Neural progenitor cell (in vitro differentiated cells): ENCODE measurements around the gene CAPZA1. TPM values are rescaled to one million over a fixed set of nuclear protein-coding genes. Genes with fewer than 3 reads are reported as not detected.

Source experiments
- DNase-seq: peaks from one replicate; pipeline ENCODE4 v3.0.0-alpha.2; 2016; ENCODE audit warnings: low spot score
- H2AFZ ChIP-seq: fragments of 200-600 bp; sonication (generic); replicated peaks from 2 replicates; pipeline ENCODE4 v1.6.1; 2016; ENCODE audit warnings: antibody characterized with exemption
- H3F3A ChIP-seq: fragments of 200-600 bp; sonication (generic); 2 replicates; pipeline ENCODE4 v1.6.1; 2016; ENCODE audit warnings: antibody characterized with exemption, low read depth
- H3K27ac ChIP-seq: fragments of 200-600 bp; sonication (generic); 2 replicates; pipeline ENCODE4 v1.5.1; 2016; ENCODE audit warnings: mild to moderate bottlenecking
- H3K27me3 ChIP-seq: fragments of 200-600 bp; sonication (generic); 2 replicates; pipeline ENCODE4 v1.6.1; 2016; ENCODE audit warnings: mild to moderate bottlenecking, moderate library complexity
- H3K36me3 ChIP-seq: fragments of 200-600 bp; sonication (generic); 2 replicates; pipeline ENCODE4 v1.5.1; 2016
- H3K4me1 ChIP-seq: fragments of 200-600 bp; sonication (generic); 2 replicates; pipeline ENCODE4 v1.6.1; 2016; ENCODE audit warnings: mixed run types
- H3K4me2 ChIP-seq: fragments of 200-600 bp; sonication (generic); 2 replicates; pipeline ENCODE4 v1.6.1; 2016
- H3K4me3 ChIP-seq: fragments of 200-600 bp; sonication (generic); 2 replicates; pipeline ENCODE4 v1.5.1; 2016
- H3K79me2 ChIP-seq: fragments of 200-600 bp; sonication (generic); 2 replicates; pipeline ENCODE4 v1.6.1; 2016; ENCODE audit warnings: low read depth
- H3K9ac ChIP-seq: fragments of 200-600 bp; sonication (generic); 2 replicates; pipeline ENCODE4 v1.6.1; 2016
- H3K9me3 ChIP-seq: fragments of 200-600 bp; sonication (generic); 2 replicates; pipeline ENCODE4 v1.5.1; 2016; ENCODE audit warnings: low read depth
- H4K20me1 ChIP-seq: fragments of 200-600 bp; sonication (generic); 2 replicates; pipeline ENCODE4 v1.6.1; 2016; ENCODE audit warnings: low read depth
- H3K27ac Mint-ChIP-seq: 3 replicates; pipeline ENCODE4 v1.8.0; 2021; ENCODE audit warnings: mixed read lengths
- H3K27me3 Mint-ChIP-seq: 2 replicates; pipeline ENCODE4 v1.8.0; 2022; ENCODE audit warnings: low read depth, mild to moderate bottlenecking, inconsistent platforms, moderate library complexity, mixed read lengths; ENCODE audit not compliant: insufficient read depth
- H3K36me3 Mint-ChIP-seq: 3 replicates; pipeline ENCODE4 v1.8.0; 2021; ENCODE audit warnings: mixed read lengths
- H3K4me1 Mint-ChIP-seq: 3 replicates; pipeline ENCODE4 v1.8.0; 2021; ENCODE audit warnings: mixed read lengths
- H3K4me3 Mint-ChIP-seq: 3 replicates; pipeline ENCODE4 v1.8.0; 2021; ENCODE audit warnings: mild to moderate bottlenecking, moderate library complexity, mixed read lengths
- H3K9me3 Mint-ChIP-seq: 3 replicates; pipeline ENCODE4 v1.8.0; 2020; ENCODE audit warnings: mixed read lengths
- CTCF ChIP-seq: fragments of 200-600 bp; sonication (generic); IDR thresholded peaks from 2 replicates; pipeline ENCODE4 v1.5.1; 2017; ENCODE audit warnings: antibody characterized with exemption, mild to moderate bottlenecking
- EZH2 ChIP-seq: fragments of 200-600 bp; sonication (generic); IDR thresholded peaks from 2 replicates; pipeline ENCODE4 v1.6.1; 2017; ENCODE audit warnings: antibody characterized with exemption, mild to moderate bottlenecking, moderate library complexity
- EZH2phosphoT487 ChIP-seq: fragments of 200-600 bp; sonication (generic); IDR thresholded peaks from 2 replicates; pipeline ENCODE4 v1.6.1; 2017; ENCODE audit warnings: antibody characterized with exemption
- total RNA-seq: library from RNA; depleted of rRNA; stranded (reverse); fragments of >200 nt; gene quantifications from 2 replicates; pipeline ENCODE4 v1.2.3, GENCODE V29; 2015; ENCODE audit warnings: low replicate concordance

The CAPZA1 gene
- total RNA-seq, 1 donor from 2014 or later, result 218 TPM

DNA sequence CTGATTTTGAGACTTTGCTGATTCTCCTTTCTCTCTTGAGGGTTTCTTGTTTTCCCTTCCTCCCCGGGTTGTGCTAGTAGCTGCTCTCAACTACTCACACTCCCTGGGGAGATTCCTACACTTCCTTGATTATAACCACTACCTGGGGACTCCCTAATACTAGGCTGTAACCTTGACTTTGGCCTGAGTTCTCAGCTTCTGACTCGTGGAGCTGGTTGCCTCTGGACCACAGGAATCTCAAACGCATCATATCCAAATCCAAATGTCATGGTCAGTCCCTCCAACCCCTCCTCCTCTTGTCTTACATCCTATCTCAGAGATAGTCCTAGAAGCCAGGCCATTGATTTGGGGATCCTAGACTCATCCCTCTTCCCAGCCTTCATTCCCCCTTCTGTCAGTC, 66.8 kb downstream of the CAPZA1 start:
- Mint-ChIP-seq H3K4me1 (no peaks in the 10 kb centered on the region), H3K9me3 (no peaks in the 10 kb centered on the region), H3K27me3 (no peaks in the 10 kb centered on the region), H3K27ac (no peak overlapping the region), H3K4me3 (no peak overlapping the region), H3K36me3 (peaks cover 21% of the 10 kb centered on the region)
- no peak for DNase-seq
- no peaks in the 10 kb centered on the region for H3F3A ChIP-seq
- H3K27me3 ChIP-seq, result no peaks in the 10 kb centered on the region
- no peaks in the 10 kb centered on the region for H3K9me3 ChIP-seq
- H3K9ac ChIP-seq, result no peak overlapping the region
- no peak overlapping the region for H2AFZ ChIP-seq
- TF ChIP-seq CTCF, result no peak
- TF ChIP-seq EZH2phosphoT487, result no peak
- TF ChIP-seq EZH2, result no peak
- H3K79me2 ChIP-seq, result peaks cover 5% of the 10 kb centered on the region
- H3K27ac ChIP-seq, result no peak overlapping the region
- no peak overlapping the region for H3K4me3 ChIP-seq
- H3K4me1 ChIP-seq, result no peaks in the 10 kb centered on the region
- no peak overlapping the region for H3K4me2 ChIP-seq
- H3K36me3 ChIP-seq, result no peaks in the 10 kb centered on the region
- peaks cover 14% of the 10 kb centered on the region for H4K20me1 ChIP-seq

DNA sequence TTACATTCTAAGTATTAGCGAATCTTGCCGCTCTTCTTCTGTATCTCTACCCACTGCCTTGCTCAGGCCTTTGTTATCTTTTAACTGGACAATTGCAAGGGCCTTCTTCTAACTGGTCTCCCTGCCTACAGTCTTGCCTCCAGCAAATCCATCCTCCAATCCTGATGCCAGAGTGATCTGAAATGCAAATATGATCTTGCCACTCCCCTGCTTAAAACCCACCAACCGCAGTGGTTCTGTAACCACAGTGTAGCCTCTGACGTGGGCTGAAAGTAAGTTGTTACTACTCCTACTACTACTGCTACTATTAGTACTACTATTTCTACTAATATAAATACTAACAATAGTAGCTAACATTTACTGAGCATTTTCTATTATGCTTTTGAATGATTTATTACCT, 67.2 kb downstream of the CAPZA1 start:
- Histone ChIP-seq H3K9ac (no peak overlapping the region), H3K36me3 (no peaks in the 10 kb centered on the region), H2AFZ (no peak overlapping the region), H4K20me1 (peaks cover 14% of the 10 kb centered on the region), H3K27me3 (no peaks in the 10 kb centered on the region), H3K4me1 (no peaks in the 10 kb centered on the region), H3K27ac (no peak overlapping the region), H3K79me2 (peaks cover 5% of the 10 kb centered on the region), H3K4me2 (no peak overlapping the region), H3K4me3 (no peak overlapping the region), H3F3A (no peaks in the 10 kb centered on the region), H3K9me3 (no peaks in the 10 kb centered on the region)
- no peak overlapping the region for H3K4me3 Mint-ChIP-seq
- no peak for TF ChIP-seq EZH2
- no peak for TF ChIP-seq EZH2phosphoT487
- TF ChIP-seq CTCF, result no peak
- H3K27ac Mint-ChIP-seq, result no peak overlapping the region
- DNase-seq, result no peak
- H3K9me3 Mint-ChIP-seq, result no peaks in the 10 kb centered on the region
- H3K27me3 Mint-ChIP-seq, result no peaks in the 10 kb centered on the region
- no peaks in the 10 kb centered on the region for H3K4me1 Mint-ChIP-seq
- H3K36me3 Mint-ChIP-seq, result peaks cover 23% of the 10 kb centered on the region

DNA sequence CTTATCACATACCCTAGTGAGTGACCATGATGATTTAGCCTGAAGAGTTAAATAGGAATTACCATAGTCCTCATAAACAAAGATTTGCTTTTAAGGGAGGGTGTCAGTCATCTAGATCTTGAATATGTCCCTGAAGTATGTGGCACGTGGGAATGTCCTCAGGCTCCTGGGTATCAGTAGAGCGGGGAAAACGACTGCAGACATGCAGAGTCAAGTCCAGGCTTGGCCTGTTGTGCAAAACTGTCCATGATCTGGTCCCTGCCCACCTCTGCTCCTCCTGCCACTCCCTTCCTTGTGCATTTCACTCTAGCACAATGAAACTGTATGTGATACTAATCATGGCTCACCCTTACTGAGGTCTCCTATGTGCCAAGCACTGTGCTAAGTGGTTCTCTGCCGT, 67.7 kb downstream of the CAPZA1 start:
- Histone ChIP-seq H3K27me3 (no peaks in the 10 kb centered on the region), H2AFZ (no peak overlapping the region), H3K4me1 (no peaks in the 10 kb centered on the region), H3K4me2 (no peak overlapping the region), H3K9me3 (no peaks in the 10 kb centered on the region), H3K27ac (no peak overlapping the region), H4K20me1 (peaks cover 14% of the 10 kb centered on the region), H3K9ac (no peak overlapping the region), H3K79me2 (peaks cover 1% of the 10 kb centered on the region), H3F3A (no peaks in the 10 kb centered on the region), H3K4me3 (no peak overlapping the region), H3K36me3 (no peaks in the 10 kb centered on the region)
- DNase-seq, result no peak
- Mint-ChIP-seq H3K4me3 (no peak overlapping the region), H3K27me3 (no peaks in the 10 kb centered on the region), H3K36me3 (peaks cover 27% of the 10 kb centered on the region), H3K4me1 (no peaks in the 10 kb centered on the region), H3K27ac (no peak overlapping the region), H3K9me3 (no peaks in the 10 kb centered on the region)
- TF ChIP-seq EZH2 (no peak), EZH2phosphoT487 (no peak), CTCF (no peak)
